GM19239 (cell line): ENCODE results near the gene KCTD17.
A peak's percentile ranks its signal among the peaks of the same experiment; 100 is the strongest.

Source experiments
- DNase-seq: peaks from one replicate; pipeline ENCODE4 v3.0.0; 2011; ENCODE audit warnings: low spot score; ENCODE audit not compliant: insufficient read length
- FAIRE-seq: peaks from 2 replicates; lab custom pipeline; 2011; peaks lifted over from hg19 to GRCh38; lab: Jason Lieb, UNC

The KCTD17 gene

DNA sequence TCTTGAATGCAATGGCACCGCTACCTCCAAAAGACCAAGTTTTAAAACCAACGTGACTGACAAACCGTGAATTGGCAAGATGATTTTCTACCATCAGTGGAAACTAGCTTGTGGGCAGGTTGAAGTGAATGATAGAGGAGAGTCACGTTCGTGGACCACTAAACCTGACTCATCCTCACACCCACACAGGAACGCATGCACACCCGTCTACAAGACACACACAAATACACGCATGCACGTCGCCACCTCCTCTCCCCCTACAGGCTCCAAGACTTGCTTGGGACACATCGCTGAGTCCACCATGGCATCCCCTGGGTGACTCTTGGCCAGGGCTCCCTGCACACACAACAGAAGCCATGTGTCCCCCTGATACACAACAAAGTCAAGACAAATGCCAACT, 43.6 kb downstream of the KCTD17 start:
- FAIRE-seq, result no peak
- DNase-seq, result no peak

DNA sequence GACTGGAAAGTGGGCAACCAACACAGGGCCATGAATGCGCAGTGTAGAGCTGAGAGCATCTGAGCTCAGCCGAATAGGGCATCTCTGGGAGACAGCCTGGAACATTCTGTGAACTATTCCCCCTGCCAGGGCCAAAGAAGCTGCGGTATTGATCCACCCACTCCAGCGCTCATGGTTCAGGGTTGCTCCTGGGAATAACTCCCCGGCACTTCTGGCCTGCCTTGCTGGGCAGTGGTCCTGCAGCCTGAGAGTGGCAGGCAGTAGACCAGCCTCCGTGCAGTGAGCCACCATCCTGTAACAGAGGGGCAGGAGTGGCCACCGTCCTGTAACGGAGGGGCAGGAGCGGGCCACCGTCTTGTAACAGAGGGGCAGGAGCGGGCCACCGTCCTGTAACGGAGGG, 45.8 kb downstream of the KCTD17 start:
- FAIRE-seq (no peak), DNase-seq (no peak)

DNA sequence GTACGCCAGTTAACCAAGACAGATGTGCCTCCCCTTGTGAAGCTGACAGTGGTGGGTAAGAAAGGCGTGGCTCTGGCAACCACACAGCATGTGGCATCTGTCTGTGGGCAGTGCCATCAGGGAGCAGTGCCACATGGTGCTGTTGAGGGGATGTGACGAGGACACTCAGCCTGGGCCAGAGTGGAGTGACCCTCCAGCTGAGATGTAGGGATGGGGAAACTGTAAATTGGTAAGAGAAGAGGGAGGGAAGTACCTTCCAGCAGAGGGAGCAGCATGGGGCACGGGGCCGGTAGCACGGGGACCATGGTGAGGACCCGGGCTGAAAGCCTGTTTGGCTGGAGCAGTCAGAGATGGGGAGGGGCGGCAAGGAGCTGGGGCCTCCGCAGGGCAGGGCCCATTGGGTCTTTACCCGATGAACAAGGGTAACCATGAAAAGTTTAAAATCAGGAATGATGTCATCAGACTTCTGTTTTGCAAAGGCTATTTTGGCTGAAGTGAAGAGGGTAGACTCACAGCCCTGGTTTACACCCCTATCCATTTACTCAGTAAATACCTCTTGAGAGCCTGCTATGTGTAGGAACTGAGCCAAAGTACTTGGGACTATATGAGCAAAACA, 47.5 kb downstream of the KCTD17 start:
- no peak for DNase-seq
- peak; percentile 48 for FAIRE-seq

DNA sequence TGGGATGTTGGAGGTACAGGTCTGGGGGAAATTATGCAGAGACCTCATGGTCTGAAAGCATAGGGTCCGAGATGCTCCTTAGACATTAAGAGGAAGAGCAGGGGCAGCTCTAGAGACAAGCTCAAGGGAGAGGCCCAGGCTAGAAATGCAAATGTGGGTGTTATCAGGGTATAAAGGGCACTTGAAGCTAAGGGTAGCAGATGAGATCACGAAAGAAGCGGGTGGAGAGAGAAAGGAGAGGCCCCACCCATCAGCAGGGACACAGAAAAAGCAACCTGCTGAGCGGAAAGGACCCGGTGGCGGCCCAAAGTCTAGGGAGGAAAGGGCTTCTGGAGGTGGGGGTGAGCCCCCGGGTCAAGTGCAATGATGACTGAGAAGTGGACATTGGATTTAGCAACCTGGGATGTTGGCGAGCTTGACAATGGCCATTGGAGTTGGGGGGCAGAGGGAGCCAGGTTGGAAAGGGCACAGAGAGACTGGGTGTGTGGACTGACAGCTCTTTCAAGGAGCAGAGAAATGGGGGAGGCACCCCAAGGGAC, 49.1 kb downstream of the KCTD17 start:
- FAIRE-seq (no peak), DNase-seq (peak; percentile 42)

DNA sequence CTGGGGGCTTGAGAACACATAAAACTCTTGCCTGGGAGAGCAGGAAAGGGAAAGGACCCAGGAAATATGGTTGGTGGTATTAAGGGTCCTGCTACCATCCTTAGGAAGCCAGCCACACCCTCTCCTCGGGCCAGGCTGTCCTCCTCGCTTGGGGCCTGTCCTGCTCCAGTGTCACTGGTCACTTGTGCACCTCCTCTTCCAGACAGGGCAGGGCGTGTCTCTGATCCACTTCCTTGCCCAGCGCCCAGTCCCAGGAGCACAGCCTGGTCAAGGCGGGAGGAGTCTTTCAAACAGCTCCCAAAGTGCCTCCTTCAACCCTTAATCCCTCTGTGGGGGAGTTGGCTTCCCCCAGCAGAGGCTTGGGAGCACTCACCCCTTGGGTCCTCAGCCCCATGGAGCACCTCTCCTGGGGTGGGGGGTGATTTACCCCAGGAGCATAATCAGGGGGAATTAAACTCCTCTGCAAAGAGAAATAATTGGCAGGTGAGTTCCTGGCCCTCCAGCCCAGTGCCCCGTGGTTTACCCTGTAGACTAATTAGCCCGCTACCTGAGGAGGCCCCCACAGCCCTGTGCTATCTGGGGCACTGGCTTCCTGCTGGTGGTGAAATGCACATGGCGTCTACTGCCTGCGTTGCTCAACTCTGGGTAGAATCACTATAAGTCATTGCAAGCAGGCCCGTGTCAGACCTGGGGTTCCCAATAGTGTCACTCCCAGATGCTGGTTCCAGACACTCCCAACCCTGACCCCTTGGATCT, 49.9 kb downstream of the KCTD17 start:
- no peak for DNase-seq
- FAIRE-seq, result no peak

DNA sequence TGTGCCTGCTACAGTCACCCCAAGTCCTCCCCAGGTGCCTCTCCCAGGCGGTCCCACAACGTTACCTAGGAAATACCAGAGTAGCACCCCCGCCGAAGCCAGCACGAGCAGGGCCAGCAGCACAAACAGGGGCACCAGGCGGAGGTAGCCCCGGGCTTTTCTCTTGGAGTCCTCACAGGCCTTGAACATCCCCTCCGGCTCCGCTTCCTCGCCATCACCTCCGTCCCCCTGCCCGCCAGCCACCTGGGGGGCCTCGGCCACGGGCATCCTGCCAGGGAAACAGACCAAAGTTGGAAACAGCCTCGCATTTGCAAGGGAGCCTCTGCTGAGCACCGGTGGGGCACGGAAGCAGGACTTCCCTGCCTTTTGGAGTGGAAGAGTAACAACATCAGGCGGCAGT, 51.6 kb downstream of the KCTD17 start:
- FAIRE-seq, result no peak
- no peak for DNase-seq

DNA sequence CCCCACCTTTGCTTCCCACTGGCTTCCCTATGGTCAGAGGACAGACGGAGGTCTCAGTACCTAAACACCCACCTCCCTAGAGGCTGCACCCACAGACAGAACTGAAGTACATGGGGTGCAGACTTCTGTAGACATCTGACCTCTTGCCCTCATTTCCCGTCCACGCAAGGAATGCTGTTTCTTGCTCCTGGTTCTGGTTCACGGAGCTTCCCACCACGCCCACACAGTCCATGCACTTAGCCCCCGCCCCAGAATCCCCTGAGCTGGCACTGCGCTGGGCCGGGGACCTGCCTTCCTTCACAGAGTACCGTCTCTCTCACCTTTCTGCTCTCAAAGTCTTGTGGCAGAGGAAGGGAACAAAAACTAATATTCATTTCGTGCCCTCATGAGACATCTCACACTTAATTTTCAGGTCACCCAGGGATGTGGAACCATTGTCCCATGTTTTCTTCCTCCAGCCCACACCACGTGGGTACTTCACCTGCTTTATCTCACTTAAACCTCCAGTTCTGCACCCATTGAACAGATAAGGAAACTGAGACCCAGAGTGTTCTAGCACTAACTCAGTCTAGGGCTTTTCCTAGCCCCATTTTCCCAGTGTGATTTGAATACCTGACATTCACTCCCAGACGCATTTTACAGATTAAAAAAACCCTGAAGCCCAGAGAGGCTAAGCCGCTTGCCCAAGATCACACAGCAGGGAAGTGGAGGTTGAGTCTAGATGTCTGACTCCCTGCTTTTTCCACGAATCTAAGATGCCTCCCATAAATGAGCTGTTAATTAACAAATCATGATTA, 52.3 kb downstream of the KCTD17 start:
- FAIRE-seq (no peak), DNase-seq (no peak)

DNA sequence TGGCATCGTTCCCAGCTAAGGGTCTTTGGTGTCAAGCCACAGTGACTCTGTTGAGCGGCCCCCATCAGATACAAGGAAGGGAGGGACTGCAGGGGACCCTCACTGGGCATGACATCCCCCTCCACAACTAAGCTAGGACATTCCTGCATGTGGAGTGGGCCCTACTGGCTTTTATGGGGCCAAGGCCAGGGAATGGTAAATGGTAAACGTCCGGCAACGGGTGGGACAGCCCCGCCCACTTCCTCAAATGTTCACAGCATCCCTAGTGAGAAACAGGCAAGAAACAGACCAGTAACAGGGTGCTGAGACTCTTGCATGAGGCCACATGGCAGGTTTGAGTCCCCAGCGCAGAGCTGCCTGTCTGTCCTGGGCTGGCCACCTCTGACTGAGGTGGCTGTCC, 53.6 kb downstream of the KCTD17 start:
- DNase-seq (no peak), FAIRE-seq (no peak)

DNA sequence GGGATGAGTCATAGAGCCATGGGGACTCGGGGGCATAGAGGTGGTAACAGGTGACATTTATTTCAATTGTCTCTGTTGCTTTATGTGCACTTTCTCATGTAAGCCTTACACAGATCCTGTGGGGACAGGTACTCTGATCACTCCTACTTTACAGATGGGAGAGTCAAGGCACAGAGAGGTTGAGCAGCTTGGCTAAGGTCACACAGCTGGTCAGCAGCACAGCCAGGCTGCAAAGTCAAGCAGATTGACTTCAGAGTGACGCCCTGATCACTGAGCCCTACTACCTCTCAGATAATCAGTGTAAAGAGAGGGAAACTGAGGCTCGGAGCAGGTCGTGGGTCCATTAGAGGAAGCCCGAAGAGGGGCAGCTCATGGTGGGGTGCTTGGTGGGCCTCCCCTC, 54.4 kb downstream of the KCTD17 start:
- FAIRE-seq, result no peak
- no peak for DNase-seq

DNA sequence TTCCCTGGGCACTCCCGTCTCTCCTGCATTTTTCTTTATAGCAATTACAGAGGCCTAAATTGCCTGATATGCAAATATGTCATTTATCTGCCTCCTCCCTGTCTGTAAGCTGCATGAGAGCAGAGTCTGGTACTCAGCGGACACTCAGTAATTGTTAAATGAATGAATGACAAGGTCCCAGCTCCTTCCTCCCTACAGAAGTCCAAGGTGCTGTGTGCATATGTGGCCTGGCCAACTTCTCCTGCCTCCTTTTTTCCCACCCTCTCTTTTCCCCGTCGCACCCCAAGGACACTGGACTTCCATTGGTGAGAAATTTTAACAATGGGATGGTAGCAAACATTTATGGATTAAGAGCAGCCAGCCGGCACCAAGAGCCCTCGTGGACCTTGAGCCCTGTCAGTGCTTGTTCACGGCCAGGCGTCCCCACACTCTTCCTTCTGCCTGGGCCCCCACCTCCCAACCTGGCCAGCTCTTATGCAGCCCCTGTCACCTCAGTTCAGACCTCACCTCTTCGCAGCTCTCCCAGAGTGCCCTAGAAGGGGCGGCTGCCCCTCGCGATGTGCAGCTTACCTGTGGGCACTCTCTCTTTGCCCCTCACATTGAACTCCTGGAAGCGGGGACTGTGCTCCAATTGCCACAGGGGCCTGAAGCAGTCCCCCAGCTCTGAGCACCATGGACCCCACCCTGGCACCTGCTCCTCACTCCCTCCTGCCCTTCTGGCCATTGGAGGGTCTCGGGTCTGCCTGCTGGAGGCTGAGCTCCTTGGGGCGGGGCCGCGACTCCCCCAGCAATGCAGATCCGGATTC, 56.5 kb downstream of the KCTD17 start:
- DNase-seq (no peak), FAIRE-seq (no peak)

DNA sequence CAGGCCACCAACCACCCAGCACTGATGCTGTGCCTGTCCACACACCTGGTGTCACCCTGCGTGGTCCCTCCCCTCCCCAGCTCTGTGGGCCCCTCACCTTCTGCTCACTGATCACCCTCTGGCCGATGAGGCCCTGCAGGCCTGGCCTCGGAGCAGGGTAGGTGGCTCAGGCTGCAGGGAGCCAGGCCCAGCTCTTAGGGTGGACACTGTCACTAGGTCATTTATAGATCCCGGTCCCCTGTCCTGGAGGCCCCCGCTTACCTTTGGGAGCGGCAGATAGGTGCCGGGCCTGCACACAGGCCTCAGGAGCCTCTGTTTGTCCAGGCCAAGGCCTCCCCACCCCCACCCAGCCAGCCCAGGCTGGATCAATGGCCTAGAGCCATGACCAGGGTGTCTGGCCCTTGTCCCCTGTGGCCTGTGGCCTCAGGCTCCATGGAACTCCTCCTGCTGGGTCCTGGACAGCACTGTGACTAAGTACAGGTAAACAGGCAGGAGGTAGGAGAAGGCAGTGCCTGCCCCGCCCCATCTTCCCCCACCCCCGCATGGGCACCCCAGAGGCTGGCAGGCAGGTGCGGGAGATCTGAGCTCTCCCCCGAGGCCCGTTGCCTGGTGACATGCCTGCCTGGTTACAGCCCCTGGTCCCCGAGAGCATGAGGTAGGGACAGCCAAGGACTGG, 57.8 kb downstream of the KCTD17 start, which contains the start of gene TMPRSS6:
Gene TMPRSS6 (minus strand): TSS at position 472 of the 676 bp plus-strand sequence. CDS start 6,296 bp downstream, outside the sequence.
- DNase-seq (no peak), FAIRE-seq (no peak)

DNA sequence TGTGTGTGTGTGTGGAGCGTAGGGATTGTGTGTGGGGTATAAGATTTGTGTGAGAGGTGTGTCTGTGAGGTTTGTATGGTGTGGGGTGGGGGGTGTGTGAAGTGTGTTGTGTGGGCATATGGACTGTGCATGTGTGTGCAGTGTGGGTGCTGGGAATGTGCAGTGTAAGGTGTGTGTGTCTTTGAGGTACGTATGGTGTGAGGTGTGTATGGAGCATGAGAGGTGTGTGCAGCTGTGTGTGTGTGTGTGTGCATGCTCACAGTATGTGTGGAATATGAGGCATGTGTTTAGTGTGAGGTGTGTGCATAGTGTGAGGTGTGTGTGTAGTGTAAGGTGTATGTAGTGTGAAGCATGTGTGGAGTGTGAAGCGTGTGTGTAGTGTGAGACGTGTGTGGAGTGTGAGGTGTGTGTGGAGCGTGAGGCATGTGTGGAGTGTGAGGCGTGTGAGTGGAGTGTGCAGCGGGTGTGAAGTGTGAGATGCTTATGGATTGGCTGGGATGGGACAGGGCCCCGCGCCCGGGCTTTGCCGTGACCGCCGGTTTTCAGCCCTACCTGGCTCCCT, 59.7 kb downstream of the KCTD17 start:
- FAIRE-seq, result no peak

DNA sequence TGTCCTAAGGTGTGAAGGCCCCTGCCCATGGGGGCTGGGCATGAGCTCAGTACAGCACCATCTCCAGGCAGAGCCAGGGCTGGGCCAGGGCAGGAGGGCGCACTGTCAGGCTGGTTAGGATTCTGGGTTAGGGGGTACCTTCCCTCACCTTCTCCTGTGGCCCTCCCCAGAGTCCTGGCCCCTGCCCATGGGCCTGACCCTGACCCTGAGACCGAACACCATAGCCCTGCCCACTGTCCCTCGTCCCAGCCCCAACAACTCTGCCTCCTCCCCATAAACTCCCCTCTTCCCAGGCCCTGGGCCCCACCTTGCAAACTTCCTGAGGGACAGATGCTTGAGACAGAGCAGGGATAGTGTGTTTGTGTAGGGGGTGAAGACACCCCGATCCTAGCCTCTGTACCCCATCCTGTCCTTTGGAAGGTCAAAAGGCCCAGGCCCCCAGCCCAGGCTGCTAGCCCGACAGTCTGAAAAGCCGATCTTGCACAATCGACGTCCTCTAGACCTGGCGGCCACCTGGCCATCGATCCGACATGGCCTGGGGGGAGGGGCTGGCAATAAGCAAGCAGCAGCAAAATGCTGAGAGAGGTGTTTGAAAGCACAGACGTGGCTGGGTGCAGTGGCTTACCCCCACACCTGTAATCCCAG, 60.7 kb downstream of the KCTD17 start:
- DNase-seq (no peak), FAIRE-seq (no peak)

More for the DNA sequence above, 59.7 kb downstream of the KCTD17 start:
- DNase-seq, result no peak
